Activated T-helper 1 cell treated with Interleukin-2 at 50 U/mL for 16 hours (primary cell): Measurements from ENCODE around the gene TTLL3.

ENCODE experiments used
- DNase-seq: peaks from one replicate; pipeline ENCODE4 v3.0.0-alpha.2; 2020; ENCODE audit warnings: low read depth

The TTLL3 gene

GRCh38 chr3:9780910-9781309 lies 29.2 kb upstream of the TTLL3 start:
- no peak for DNase-seq

- no peak for DNase-seq
Measured at GRCh38 chr3:9781551-9781950, 28.5 kb upstream of the TTLL3 start.

- DNase-seq, result no peak
Measured at GRCh38 chr3:9781978-9782603, 28.0 kb upstream of the TTLL3 start.

GRCh38 chr3:9782770-9783169 lies 27.3 kb upstream of the TTLL3 start:
- DNase-seq, result no peak

- DNase-seq, result no peak
Measured at GRCh38 chr3:9783954-9784353, 26.1 kb upstream of the TTLL3 start.

- no peak for DNase-seq
Measured at GRCh38 chr3:9784965-9785364, 25.1 kb upstream of the TTLL3 start.

- no peak for DNase-seq
Measured at GRCh38 chr3:9785602-9786001, 24.5 kb upstream of the TTLL3 start.

GRCh38 chr3:9786209-9786739 lies 23.8 kb upstream of the TTLL3 start:
- DNase-seq, result no peak

GRCh38 chr3:9786825-9787669 lies 23.0 kb upstream of the TTLL3 start:
- no peak for DNase-seq

- DNase-seq, result no peak
Measured at GRCh38 chr3:9787714-9788113, 22.3 kb upstream of the TTLL3 start.

- DNase-seq, result no peak
Measured at GRCh38 chr3:9791127-9791526, 18.9 kb upstream of the TTLL3 start.

- no peak for DNase-seq
Measured at GRCh38 chr3:9791790-9792404, 18.2 kb upstream of the TTLL3 start.

- DNase-seq, result peak; percentile 84
Measured at GRCh38 chr3:9792405-9793160, 17.5 kb upstream of the TTLL3 start, which contains the start of the genes ARPC4 and TADA3. TSS of gene ARPC4 (plus strand) at chr3:9793082. CDS start at chr3:9793122, 40 bp downstream. TSS of gene TADA3 (minus strand) at chr3:9792473. CDS start at chr3:9791466, 1,007 bp downstream.

GRCh38 chr3:9793161-9793781 lies 16.8 kb upstream of the TTLL3 start:
- DNase-seq, result no peak

GRCh38 chr3:9794400-9794799 lies 15.7 kb upstream of the TTLL3 start:
- no peak for DNase-seq

GRCh38 chr3:9795207-9795606 lies 14.9 kb upstream of the TTLL3 start:
- no peak for DNase-seq

- DNase-seq, result no peak
Measured at GRCh38 chr3:9797196-9797945, 12.7 kb upstream of the TTLL3 start.

GRCh38 chr3:9800529-9800928 lies 9.5 kb upstream of the TTLL3 start:
- no peak for DNase-seq

GRCh38 chr3:9803494-9803893 lies 6.6 kb upstream of the TTLL3 start:
- no peak for DNase-seq

GRCh38 chr3:9804996-9805395 lies 5.1 kb upstream of the TTLL3 start:
- no peak for DNase-seq

GRCh38 chr3:9806137-9806536 lies 3.9 kb upstream of the TTLL3 start:
- DNase-seq, result no peak
